HAP-1 (cell line): ENCODE data around the gene MFSD6.
"Not testable (repeated sequence)": the region's sequence is repeated elsewhere in the genome, so short reads cannot be mapped to it uniquely, and the experiment has no call there.

ENCODE experiments used
- DNase-seq, 2 experiments: peaks; one replicate each; pipeline ENCODE4 v3.0.0-alpha.2; 2016 to 2020; ENCODE audit warnings: low spot score in 2 of 2
- H3K27me3 ChIP-seq: fragments of 250-450 bp; sonication (Bioruptor Pico); 2 replicates; pipeline ENCODE4 v1.5.1; 2020; ENCODE audit warnings: low read depth, mild to moderate bottlenecking, moderate library complexity
- H3K36me3 ChIP-seq: fragments of 250-450 bp; sonication (Bioruptor Pico); replicated peaks from 2 replicates; pipeline ENCODE4 v1.5.1; 2020; ENCODE audit warnings: mild to moderate bottlenecking
- H3K4me1 ChIP-seq: fragments of 250-450 bp; sonication (Bioruptor Pico); 2 replicates; pipeline ENCODE4 v1.5.1; 2020; ENCODE audit warnings: mild to moderate bottlenecking
- H3K4me3 ChIP-seq: fragments of 250-450 bp; sonication (Bioruptor Pico); 2 replicates; pipeline ENCODE4 v1.5.1; 2020; ENCODE audit warnings: mild to moderate bottlenecking, moderate library complexity
- H3K9me3 ChIP-seq: fragments of 250-450 bp; sonication (Bioruptor Pico); 2 replicates; pipeline ENCODE4 v1.5.1; 2020; ENCODE audit warnings: mild to moderate bottlenecking, moderate library complexity
- in situ Hi-C: fragments of 300-500 bp; cut with MboI; formaldehyde crosslinking; loops from 3 replicates; pipeline ENCODE4 v1.14.3; 2020; ENCODE audit warnings: low sequenced_read_pairs, inconsistent platforms, mixed read lengths

MFSD6 gene

DNA sequence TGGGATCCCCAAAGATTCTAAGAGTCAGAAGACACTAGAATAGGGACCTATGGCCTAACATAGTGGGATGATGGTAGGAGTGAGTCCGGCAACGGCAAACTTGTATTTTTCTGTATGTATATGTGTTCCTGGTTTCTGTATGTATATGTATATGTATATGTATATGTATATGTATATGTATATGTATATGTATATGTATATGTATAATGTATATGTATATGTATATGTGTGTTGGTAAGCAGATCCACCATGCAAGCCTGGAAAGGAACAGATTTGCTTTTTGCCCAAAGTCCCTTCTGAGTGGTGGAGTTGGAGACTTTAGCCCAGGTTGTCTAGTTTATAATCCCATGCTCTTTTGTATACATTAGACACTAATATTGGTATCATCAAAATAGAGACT is 46.6 kb downstream of the MFSD6 start:
- Histone ChIP-seq H3K9me3 (no peaks in the 10 kb centered on the region), H3K27me3 (no peaks in the 10 kb centered on the region), H3K4me3 (no peak overlapping the region), H3K36me3 (no peaks in the 10 kb centered on the region), H3K4me1 (no peaks in the 10 kb centered on the region)
- in situ Hi-C loops = no loop called here
- no peak for DNase-seq

DNA sequence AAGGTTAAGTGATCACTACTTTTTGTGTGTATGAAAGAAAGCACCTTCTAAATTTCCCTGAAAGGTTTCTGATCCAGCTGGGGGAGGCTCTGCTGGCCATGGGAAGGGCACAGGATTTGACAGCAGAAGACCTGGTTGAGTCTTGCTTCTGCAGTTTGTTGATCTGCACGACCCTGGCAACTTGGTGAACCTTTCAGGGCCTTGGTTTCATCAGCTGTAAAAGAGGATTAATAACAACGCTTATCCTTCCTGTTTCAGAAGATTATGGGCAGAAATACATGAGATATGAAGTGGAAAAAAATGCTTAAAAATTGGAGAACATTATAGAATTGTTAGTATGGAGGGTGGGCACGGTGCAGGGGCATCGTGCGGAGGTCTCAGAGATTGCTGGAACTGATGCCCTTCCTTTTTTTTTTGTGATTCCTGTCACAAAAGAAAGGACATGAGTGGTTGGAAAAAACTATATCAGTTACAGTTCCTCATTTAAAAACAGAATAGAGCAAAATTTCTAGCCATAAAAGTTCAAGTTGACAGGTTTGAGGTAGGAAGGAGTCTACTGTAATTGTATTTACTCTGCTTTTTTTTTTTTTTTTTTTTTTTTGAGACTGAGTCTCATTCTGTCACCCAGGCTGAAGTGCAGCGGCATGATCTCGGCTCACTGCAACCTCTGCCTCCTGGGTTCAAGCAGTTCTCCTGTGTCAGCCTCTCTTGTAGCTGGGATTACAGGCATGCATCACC is 47.4 kb downstream of the MFSD6 start:
- DNase-seq = no peak
- Histone ChIP-seq H3K4me3 (no peak overlapping the region), H3K36me3 (no peaks in the 10 kb centered on the region), H3K27me3 (no peaks in the 10 kb centered on the region), H3K4me1 (no peaks in the 10 kb centered on the region), H3K9me3 (no peaks in the 10 kb centered on the region)
- in situ Hi-C loops = no loop called here

DNA sequence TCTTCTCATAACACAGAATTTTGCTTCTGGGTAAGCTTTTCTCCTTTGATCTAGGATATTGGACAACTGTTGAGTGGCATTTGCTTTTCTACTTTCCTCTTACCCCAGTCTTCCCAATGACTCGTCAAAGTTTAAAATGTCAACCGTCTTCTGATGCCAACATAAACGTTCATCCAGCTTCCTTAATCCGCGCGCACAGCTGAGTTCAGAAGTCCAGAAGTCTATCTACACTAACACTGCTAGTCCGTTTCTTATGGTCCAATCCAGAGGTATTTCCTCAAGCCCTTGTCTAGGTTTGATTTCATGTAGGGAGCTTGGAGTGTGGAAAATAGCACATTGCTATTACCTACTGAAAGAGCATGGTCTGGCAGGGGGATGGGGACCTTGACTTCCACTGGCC is 48.7 kb downstream of the MFSD6 start:
- Histone ChIP-seq H3K4me3 (no peak overlapping the region), H3K36me3 (no peaks in the 10 kb centered on the region), H3K27me3 (no peaks in the 10 kb centered on the region), H3K9me3 (no peaks in the 10 kb centered on the region), H3K4me1 (no peaks in the 10 kb centered on the region)
- DNase-seq = no peak
- in situ Hi-C loops = no loop called here

DNA sequence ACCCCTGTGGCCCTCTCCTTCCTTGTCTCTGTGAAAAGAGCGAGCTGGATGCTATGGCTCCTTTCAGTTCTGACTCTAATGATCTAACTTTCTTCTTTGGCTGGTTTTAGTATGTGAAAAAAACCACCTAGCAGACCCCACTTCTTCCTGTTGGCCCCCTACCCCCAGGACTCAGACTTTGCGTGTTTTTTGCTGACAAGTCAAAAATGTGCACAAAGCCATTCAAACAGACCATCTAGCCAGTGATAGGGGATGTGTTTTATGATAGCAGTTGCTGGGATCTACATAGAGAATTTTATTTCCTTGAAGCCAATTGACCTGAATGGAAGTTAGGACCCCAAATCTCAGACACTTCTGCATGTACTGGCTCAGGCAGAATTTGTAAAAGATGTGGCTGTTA is 49.1 kb downstream of the MFSD6 start:
- no peak for DNase-seq
- no peaks in the 10 kb centered on the region for H3K27me3 ChIP-seq
- H3K36me3 ChIP-seq = no peaks in the 10 kb centered on the region
- no peak overlapping the region for H3K4me3 ChIP-seq
- in situ Hi-C loops = no loop called here
- no peaks in the 10 kb centered on the region for H3K9me3 ChIP-seq
- no peaks in the 10 kb centered on the region for H3K4me1 ChIP-seq

DNA sequence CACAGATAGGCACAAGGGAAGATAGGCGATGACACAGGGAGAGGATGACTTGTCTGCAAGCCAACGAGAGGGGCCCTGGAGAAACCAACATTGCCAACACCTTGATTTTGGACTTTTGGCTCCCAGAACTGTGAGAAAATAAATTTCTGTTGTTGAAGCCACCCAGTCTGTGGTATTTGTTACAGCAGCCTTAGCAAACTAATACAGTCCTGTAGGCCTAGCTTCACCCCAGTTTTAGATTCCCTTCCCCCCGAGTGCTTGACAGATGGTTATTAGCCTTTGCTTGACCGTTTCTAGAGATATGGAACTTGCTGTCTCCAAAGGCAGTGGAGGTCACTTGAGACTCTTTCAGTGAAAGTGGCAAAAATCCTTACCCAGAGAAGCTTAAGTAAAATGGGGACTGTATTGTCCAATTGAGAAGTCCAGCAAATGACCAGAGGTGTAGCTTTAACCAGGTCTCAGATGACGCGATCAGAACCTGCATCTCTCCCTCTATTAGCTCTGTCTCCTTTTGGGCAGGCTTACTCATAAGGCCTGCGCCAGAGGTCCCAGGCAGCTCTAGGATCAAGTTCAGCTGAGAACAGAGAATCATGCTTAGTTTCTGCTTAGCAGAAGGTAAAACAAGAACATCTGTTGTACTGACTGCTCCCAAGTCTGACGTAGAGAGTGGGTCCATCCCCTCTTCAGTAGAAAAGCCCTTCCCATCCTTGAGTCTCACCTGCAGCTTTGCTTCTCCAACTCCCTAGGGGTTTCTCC is 50.4 kb downstream of the MFSD6 start:
- no peak overlapping the region for H3K4me3 ChIP-seq
- DNase-seq = no peak
- no peaks in the 10 kb centered on the region for H3K4me1 ChIP-seq
- no peaks in the 10 kb centered on the region for H3K36me3 ChIP-seq
- H3K27me3 ChIP-seq = no peaks in the 10 kb centered on the region
- H3K9me3 ChIP-seq = no peaks in the 10 kb centered on the region
- in situ Hi-C loops = no loop called here

DNA sequence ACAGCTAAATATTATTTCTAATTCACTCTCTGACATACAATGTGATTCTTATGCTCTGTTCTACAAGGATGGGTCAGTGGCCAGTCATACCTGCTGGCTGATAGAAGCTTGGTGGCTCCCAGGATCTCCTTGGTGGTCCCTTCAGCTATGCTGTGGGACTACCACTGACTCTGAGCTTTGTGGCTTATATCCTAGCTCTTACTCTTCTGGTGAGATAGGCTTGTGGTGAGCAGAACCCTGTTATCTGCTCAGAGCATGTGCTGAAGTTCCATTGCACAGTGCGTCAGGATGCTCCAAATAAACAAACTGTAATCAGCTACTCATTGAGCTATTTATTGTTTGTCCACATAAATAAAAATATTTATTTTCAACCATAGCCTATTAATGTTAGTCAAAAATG is 51.7 kb downstream of the MFSD6 start:
- DNase-seq = no peak
- H3K4me1 ChIP-seq = no peaks in the 10 kb centered on the region
- in situ Hi-C loops = no loop called here
- H3K4me3 ChIP-seq = no peak overlapping the region
- no peaks in the 10 kb centered on the region for H3K36me3 ChIP-seq
- H3K27me3 ChIP-seq = no peaks in the 10 kb centered on the region
- no peaks in the 10 kb centered on the region for H3K9me3 ChIP-seq

DNA sequence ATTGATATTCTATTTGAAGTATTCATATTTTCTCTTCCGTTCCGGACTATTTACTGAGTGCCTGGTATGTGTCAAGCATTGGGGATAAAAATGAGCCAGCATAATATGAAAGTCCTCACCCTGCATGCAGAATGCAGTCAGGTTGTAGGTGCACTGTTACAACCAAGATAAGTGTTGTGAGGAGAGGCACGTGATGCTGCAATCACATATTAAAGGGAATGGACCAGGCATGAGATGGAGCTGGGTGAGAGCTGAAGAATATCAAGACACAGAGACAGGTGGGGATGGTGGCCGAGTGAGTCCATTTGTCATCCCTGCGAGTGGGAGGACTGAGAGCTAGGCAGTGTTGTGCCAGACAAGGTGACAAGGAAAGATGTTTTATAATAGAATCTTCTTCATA is 52.3 kb downstream of the MFSD6 start:
- DNase-seq = no peak
- Histone ChIP-seq H3K9me3 (no peaks in the 10 kb centered on the region), H3K4me1 (no peaks in the 10 kb centered on the region), H3K4me3 (no peak overlapping the region), H3K36me3 (no peaks in the 10 kb centered on the region), H3K27me3 (no peaks in the 10 kb centered on the region)
- in situ Hi-C loops = no loop called here

DNA sequence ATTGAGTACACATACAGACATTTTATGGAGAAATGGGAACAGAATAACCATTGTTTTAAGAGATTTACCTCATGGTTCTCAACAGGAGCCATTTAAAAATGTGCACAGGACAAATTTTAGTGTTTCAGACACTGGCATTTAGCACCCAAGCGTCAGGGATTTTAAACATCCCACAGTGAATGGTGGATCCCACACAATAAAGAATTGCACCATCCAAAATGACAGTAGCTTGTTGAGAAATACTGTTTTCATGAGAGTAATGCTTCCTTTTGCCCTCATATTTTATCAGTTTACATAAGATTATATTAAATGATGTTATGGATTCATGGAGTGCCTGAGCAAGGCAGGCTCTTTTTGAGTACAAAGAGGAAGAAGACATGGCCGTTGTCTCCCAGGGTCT is 54.0 kb downstream of the MFSD6 start:
- in situ Hi-C loops = no loop called here
- Histone ChIP-seq H3K9me3 (no peaks in the 10 kb centered on the region), H3K27me3 (no peaks in the 10 kb centered on the region), H3K4me1 (peaks cover 7% of the 10 kb centered on the region), H3K4me3 (no peak overlapping the region), H3K36me3 (no peaks in the 10 kb centered on the region)
- DNase-seq = no peak

DNA sequence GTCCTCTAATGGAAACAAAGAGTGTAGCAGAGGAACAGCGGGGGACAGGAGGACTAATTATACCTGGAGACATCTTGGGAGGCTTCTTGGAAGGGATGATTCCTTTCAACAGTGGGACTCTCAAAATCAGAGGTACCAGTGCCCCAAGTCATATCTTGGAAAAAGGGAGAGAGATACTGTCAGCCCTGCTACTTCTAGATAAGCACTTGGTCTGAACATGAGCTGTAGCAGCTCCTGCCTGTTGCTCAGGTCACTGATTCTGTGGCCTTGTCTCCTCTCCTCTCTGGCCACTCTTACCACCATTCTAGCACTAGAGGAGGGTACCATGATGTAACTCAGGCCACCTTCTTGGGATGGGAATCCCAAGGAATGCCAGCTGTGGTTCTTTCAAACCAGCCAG is 54.5 kb downstream of the MFSD6 start:
- Histone ChIP-seq H3K36me3 (no peaks in the 10 kb centered on the region), H3K4me1 (peaks cover 11% of the 10 kb centered on the region), H3K27me3 (no peaks in the 10 kb centered on the region), H3K4me3 (no peak overlapping the region), H3K9me3 (no peaks in the 10 kb centered on the region)
- in situ Hi-C loops = no loop called here
- no peak for DNase-seq

DNA sequence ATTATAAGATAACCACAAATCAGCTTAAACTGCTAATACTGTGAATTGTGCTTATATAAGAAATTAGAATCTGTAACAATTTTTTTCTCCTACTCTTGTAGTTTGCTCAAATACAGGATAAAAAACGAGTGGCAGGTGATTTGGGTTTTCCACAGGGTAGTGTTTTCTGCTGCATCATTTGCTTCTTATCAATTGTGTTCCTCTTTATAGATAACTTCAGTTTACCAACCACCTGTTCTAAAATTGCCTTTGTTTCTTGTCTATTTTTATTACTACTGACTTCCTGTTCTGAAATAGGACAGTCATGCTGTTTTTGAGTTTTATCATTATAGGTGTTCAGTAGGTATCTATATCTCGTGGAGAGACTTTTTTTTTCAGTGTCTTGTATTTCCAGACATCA is 56.9 kb downstream of the MFSD6 start:
- Histone ChIP-seq H3K4me3 (no peak overlapping the region), H3K27me3 (no peaks in the 10 kb centered on the region), H3K9me3 (no peaks in the 10 kb centered on the region), H3K36me3 (no peaks in the 10 kb centered on the region), H3K4me1 (peaks cover 30% of the 10 kb centered on the region)
- no peak for DNase-seq
- in situ Hi-C loops = no loop called here

DNA sequence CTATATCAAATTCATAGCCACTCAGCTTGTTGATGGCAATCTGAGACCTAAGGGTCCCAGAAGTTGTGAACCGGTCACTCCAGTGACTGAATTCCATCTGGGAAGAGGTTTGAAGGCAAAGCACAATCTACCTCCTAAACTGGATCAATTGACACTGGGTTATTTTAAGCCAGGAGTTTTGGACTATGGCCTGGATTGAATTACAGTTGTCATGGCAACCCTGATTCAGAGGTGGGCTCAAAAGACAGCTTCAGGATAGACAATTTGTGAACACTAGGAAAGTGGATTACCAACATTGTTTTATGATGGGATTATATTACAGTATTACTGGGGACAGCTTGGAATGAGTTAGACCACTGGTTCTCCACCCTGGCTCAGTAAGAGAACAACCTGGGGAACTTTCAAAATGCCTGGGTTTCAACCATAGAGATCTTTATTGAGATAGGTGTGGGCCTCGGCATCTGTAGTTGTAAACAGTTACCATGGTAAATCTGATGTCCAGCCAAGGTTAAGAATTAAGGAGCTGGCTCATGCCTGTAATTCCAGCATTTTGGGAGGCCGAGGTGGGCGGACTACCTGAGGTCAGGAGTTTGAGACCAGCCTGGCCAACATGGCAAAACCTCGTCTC is 58.8 kb downstream of the MFSD6 start:
- no peaks in the 10 kb centered on the region for H3K36me3 ChIP-seq
- no peaks in the 10 kb centered on the region for H3K9me3 ChIP-seq
- H3K27me3 ChIP-seq = no peaks in the 10 kb centered on the region
- DNase-seq = peak; percentile 52 to 63
- in situ Hi-C loops = no loop called here
- H3K4me3 ChIP-seq = no peak overlapping the region
- H3K4me1 ChIP-seq = peaks cover 30% of the 10 kb centered on the region

DNA sequence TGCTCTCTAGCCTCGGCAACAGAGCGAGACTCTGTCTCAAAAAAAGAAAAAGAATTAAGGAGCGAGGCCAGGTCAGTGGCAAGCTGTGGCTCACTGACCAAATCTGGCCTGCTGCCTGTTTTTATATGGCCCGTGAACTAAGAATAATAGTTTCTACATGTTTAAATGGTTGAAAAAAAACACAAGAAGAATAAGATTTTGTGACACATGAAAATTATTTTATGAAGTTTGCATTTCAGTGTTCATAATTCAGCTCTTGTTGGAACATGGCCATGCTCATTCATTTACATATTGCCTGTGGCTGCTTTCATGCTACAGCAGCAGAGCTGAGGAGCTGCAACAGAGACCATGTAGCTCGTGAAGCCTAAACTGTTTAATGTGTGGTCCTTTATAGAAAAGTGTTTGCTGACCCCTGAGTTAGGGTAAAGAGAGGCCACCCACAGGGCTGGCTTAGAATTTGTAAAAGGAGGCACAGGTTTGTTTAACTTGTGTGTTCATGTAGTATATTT is 59.5 kb downstream of the MFSD6 start:
- in situ Hi-C loops = no loop called here
- no peak for DNase-seq
- Histone ChIP-seq H3K27me3 (no peaks in the 10 kb centered on the region), H3K4me1 (peaks cover 30% of the 10 kb centered on the region), H3K36me3 (no peaks in the 10 kb centered on the region), H3K4me3 (no peak overlapping the region), H3K9me3 (no peaks in the 10 kb centered on the region)

DNA sequence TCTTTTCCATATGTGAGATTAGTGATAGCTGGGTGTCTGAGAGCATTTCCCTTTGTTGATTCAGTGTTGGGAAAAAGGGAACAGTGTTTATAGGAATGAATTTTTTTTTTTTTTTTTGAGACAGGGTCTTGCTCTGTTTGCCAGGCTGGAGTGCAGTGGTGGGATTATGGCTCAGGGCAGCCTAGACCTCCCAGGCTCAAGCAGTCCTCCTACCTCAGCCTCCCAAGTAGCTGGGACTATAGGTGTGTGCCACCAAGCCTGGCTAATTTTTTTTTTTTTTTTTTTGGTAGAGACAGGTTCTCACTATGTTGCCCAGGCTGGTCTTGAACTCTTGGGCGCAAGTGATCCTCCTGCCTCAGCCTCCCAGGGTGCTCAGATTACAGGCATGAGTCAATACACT is 60.2 kb downstream of the MFSD6 start:
- DNase-seq, H3K27me3 ChIP-seq, H3K4me3 ChIP-seq, H3K9me3 ChIP-seq, in situ Hi-C loops, H3K36me3 ChIP-seq: not testable (repeated sequence)
- H3K4me1 ChIP-seq = peaks cover 30% of the 10 kb centered on the region
